MM.1S (cell line): Measurements from ENCODE around the gene USF2.

Source experiments
- DNase-seq: peaks from one replicate; pipeline ENCODE4 v3.0.0-alpha.2; 2015
- H2AFZ ChIP-seq: fragments of 300-600 bp; sonication (generic); 2 replicates; pipeline ENCODE4 v1.6.0; 2016; ENCODE audit warnings: antibody characterized with exemption, low read length
- H3F3A ChIP-seq: fragments of 300-600 bp; sonication (generic); 2 replicates; pipeline ENCODE4 v1.6.1; 2016; ENCODE audit warnings: mild to moderate bottlenecking, antibody characterized with exemption, low read length, moderate library complexity, mixed read lengths; ENCODE audit not compliant: insufficient read depth
- H3K27ac ChIP-seq: fragments of 300-600 bp; sonication (generic); 2 replicates; pipeline ENCODE4 v1.5.1; 2016; ENCODE audit warnings: mild to moderate bottlenecking, low read length
- H3K27me3 ChIP-seq: fragments of 300-600 bp; sonication (generic); replicated peaks from 2 replicates; pipeline ENCODE4 v1.6.0; 2016; ENCODE audit warnings: low read length; ENCODE audit not compliant: insufficient read depth
- H3K36me3 ChIP-seq: fragments of 300-600 bp; sonication (generic); replicated peaks from 2 replicates; pipeline ENCODE4 v1.6.1; 2016; ENCODE audit warnings: mild to moderate bottlenecking, low read length, mixed read lengths; ENCODE audit not compliant: insufficient read depth
- H3K4me1 ChIP-seq: fragments of 300-600 bp; sonication (generic); 2 replicates; pipeline ENCODE4 v1.6.1; 2016; ENCODE audit warnings: low read length, mixed read lengths
- H3K4me2 ChIP-seq: fragments of 300-600 bp; sonication (generic); 2 replicates; pipeline ENCODE4 v1.6.0; 2016; ENCODE audit warnings: low read depth, low read length
- H3K4me3 ChIP-seq: fragments of 300-600 bp; sonication (generic); 2 replicates; pipeline ENCODE4 v1.5.1; 2016; ENCODE audit warnings: low read length, mixed read lengths
- H3K79me2 ChIP-seq: fragments of 300-600 bp; sonication (generic); 2 replicates; pipeline ENCODE4 v1.6.1; 2016; ENCODE audit warnings: mixed run types, low read length, mixed read lengths
- H3K9ac ChIP-seq: fragments of 300-600 bp; sonication (generic); 2 replicates; pipeline ENCODE4 v1.6.1; 2016; ENCODE audit warnings: low read length, mixed read lengths
- H3K9me2 ChIP-seq: fragments of 300-600 bp; sonication (generic); replicated peaks from 2 replicates; pipeline ENCODE4 v1.6.1; 2016; ENCODE audit warnings: mild to moderate bottlenecking, low read length, mixed read lengths; ENCODE audit not compliant: insufficient read depth
- H3K9me3 ChIP-seq: fragments of 300-600 bp; sonication (generic); replicated peaks from 2 replicates; pipeline ENCODE4 v1.6.1; 2016; ENCODE audit warnings: mild to moderate bottlenecking, low read length, mixed read lengths; ENCODE audit not compliant: insufficient read depth
- H4K20me1 ChIP-seq: fragments of 300-600 bp; sonication (generic); 2 replicates; pipeline ENCODE4 v1.6.1; 2016; ENCODE audit warnings: mild to moderate bottlenecking, low read length, moderate library complexity, mixed read lengths; ENCODE audit not compliant: insufficient read depth
- EZH2 ChIP-seq: fragments of 300-600 bp; sonication (generic); optimal IDR thresholded peaks from 2 replicates; pipeline ENCODE3; 2017; ENCODE audit warnings: low read depth, mild to moderate bottlenecking, antibody characterized with exemption, low read length, mixed read lengths
- EZH2phosphoT487 ChIP-seq: fragments of 300-600 bp; sonication (generic); IDR thresholded peaks from 2 replicates; pipeline ENCODE4 v1.6.1; 2018; ENCODE audit warnings: antibody characterized with exemption, low read length
- TF ChIP-seq, protein P1 (sequence below): fragments of 300-600 bp; sonication (generic); IDR thresholded peaks from 2 replicates; pipeline ENCODE4 v1.5.1; 2016; ENCODE audit warnings: antibody characterized with exemption, low read length, mixed read lengths

The USF2 gene

DNA sequence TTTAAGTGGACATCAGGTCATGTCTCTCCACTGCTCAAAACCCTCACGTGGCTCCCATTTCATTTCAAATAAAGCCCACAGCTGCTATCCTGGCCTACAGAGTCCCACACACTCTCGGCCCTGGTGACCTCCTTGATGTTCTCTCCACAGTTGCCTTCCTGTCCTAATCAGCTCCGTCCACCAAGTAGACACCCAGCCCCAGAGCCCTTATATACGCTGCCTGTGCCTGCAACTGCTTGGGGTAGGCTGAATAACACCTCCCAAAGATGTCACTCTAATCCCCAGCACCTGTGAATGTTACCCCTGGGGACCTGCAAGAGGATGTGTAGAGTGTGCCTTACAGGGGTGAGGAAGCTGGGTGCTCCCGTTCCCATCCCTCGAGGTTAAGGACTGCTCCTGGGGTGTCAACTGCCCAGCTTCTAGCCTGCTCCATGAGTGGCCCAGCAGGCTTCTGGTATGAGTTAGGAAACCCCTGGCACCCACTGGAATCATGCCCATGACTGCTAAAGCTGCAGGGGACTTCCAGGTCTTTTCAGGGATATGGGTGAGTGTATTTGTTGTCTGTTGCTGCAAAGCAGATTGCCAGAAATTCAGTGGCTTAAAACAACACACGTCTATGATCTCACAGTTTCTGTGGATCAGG, 46.3 kb upstream of the USF2 start:
- Histone ChIP-seq H4K20me1 (no peaks in the 10 kb centered on the region), H3K4me2 (no peak overlapping the region), H3F3A (no peaks in the 10 kb centered on the region), H3K4me3 (no peak overlapping the region), H3K9ac (no peak overlapping the region), H3K79me2 (no peaks in the 10 kb centered on the region), H3K9me3 (no peaks in the 10 kb centered on the region), H3K27me3 (no peaks in the 10 kb centered on the region), H3K36me3 (no peaks in the 10 kb centered on the region), H3K27ac (no peak overlapping the region), H2AFZ (no peak overlapping the region), H3K9me2 (no peaks in the 10 kb centered on the region), H3K4me1 (no peaks in the 10 kb centered on the region)
- TF ChIP-seq, protein P1, sequence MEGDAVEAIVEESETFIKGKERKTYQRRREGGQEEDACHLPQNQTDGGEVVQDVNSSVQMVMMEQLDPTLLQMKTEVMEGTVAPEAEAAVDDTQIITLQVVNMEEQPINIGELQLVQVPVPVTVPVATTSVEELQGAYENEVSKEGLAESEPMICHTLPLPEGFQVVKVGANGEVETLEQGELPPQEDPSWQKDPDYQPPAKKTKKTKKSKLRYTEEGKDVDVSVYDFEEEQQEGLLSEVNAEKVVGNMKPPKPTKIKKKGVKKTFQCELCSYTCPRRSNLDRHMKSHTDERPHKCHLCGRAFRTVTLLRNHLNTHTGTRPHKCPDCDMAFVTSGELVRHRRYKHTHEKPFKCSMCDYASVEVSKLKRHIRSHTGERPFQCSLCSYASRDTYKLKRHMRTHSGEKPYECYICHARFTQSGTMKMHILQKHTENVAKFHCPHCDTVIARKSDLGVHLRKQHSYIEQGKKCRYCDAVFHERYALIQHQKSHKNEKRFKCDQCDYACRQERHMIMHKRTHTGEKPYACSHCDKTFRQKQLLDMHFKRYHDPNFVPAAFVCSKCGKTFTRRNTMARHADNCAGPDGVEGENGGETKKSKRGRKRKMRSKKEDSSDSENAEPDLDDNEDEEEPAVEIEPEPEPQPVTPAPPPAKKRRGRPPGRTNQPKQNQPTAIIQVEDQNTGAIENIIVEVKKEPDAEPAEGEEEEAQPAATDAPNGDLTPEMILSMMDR: no peak
- TF ChIP-seq EZH2phosphoT487 (no peak), EZH2 (no peak)
- DNase-seq: no peak

GRCh38 chr19:35223084-35223790, 45.5 kb upstream of the USF2 start:
- no peak overlapping the region for H3K27ac ChIP-seq
- no peaks in the 10 kb centered on the region for H3K27me3 ChIP-seq
- H3F3A ChIP-seq: no peaks in the 10 kb centered on the region
- H3K9me3 ChIP-seq: no peaks in the 10 kb centered on the region
- H3K9me2 ChIP-seq: no peaks in the 10 kb centered on the region
- no peaks in the 10 kb centered on the region for H3K79me2 ChIP-seq
- H3K36me3 ChIP-seq: no peaks in the 10 kb centered on the region
- no peak overlapping the region for H3K4me2 ChIP-seq
- TF ChIP-seq EZH2phosphoT487 (no peak), EZH2 (no peak)
- TF ChIP-seq, protein P1: no peak
- H4K20me1 ChIP-seq: no peaks in the 10 kb centered on the region
- H3K9ac ChIP-seq: no peak overlapping the region
- H3K4me1 ChIP-seq: no peaks in the 10 kb centered on the region
- H3K4me3 ChIP-seq: no peak overlapping the region
- H2AFZ ChIP-seq: no peak overlapping the region
- no peak for DNase-seq

DNA sequence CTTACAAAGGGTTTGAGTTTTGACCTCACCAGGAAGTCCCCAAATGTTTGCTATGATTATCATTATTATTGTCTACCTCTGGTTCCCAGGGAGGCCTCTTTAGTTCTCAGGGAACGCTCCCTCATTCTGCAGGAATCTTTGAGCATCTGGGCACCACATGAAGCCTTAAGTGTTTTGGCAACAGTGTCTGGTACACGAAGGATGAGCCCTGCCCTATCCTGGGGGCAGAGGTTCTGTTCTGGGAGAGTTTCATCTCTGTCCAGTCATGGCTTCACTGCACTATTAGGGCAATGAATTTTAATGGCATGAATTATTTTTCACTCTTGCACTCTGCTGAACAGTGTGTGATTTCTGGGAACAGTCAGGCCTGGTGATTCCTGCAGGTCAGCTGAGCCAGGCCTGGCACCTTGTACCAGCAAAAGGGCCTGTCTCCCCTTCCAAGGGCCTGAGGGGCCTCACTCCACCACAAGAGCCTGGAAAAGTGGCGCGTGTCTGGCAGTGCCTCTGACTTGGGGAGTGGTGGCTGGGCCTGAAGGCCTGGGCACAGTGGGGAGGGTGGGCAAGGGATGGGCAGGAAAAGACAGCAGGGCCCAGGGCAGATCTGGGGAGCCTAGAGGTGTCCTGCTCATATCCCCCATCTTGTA, 44.8 kb upstream of the USF2 start:
- Histone ChIP-seq H3K4me3 (no peak overlapping the region), H3K9me2 (no peaks in the 10 kb centered on the region), H3K9me3 (no peaks in the 10 kb centered on the region), H3K4me2 (no peak overlapping the region), H3K27me3 (no peaks in the 10 kb centered on the region), H3K9ac (no peak overlapping the region), H3F3A (no peaks in the 10 kb centered on the region), H3K27ac (no peak overlapping the region), H2AFZ (no peak overlapping the region), H4K20me1 (no peaks in the 10 kb centered on the region), H3K79me2 (no peaks in the 10 kb centered on the region), H3K4me1 (no peaks in the 10 kb centered on the region), H3K36me3 (no peaks in the 10 kb centered on the region)
- no peak for TF ChIP-seq EZH2
- TF ChIP-seq, protein P1: no peak
- no peak for TF ChIP-seq EZH2phosphoT487
- no peak for DNase-seq
